NCI-H2227 (cell line): ENCODE results near the gene SHF.
A peak's percentile ranks its signal among the peaks of the same experiment; 100 is the strongest.
"Not testable (repeated sequence)": the region's sequence is repeated elsewhere in the genome, so short reads cannot be mapped to it uniquely, and the experiment has no call there.

Experiments used
- DNase-seq: peaks from one replicate; lab custom pipeline; 2025; ENCODE audit not compliant: unreplicated experiment; lab: John Stamatoyannopoulos, UW

Gene SHF

DNA sequence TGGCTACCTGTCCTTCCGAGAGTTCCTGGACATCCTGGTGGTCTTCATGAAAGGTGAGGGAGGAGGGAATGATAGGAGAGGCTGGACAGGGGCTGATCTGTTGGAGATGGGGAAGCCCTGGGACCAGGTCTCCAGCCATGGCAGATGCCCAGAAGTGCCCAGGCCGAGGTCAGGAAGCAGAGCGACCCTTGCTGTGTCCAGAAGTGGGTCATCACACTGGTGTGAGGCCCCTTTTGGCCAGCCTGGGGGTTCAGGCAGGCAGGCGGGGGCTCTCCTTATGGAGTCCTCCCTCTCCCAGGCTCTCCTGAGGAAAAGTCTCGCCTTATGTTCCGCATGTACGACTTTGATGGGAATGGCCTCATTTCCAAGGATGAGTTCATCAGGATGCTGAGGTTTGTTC lies 40.2 kb downstream of the SHF start:
- no peak for DNase-seq

DNA sequence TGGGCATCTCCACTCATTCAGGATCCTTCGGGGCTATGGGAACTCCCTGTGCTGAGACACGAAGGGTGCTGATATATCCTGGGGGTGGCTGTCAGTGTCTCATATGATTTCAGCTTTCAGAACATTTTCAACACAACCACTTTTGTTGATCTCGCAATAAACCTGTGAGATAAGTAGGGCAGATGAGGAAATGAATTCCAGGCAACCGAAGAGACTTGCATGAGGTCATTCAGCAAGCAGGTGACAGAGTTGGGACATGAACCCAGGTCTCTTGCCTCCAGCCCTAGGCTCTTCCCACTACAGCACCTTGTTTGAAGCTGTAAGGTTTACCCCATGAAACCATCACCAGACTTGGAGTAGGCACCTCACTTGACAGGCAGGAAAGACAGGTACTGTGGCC lies 41.4 kb downstream of the SHF start:
- no peak for DNase-seq

DNA sequence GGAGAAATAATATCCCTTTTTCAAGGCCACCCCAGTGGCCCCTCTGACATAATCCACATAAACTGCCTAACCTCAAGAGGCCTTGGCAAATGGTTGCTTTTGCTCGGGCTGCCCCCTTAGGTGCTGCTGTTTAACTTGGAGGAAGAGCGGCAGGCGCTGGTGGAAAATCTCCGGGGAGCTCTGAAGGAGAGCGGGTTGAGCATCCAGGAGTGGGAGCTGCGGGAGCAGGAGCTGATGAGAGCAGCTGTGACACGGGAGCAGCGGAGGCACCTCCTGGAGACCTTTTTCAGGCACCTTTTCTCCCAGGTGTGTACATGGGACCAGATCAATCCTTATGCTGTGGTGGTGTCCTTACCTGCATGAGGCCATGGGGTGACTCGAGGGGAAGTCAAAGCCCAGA lies 43.0 kb downstream of the SHF start:
- DNase-seq, result no peak

DNA sequence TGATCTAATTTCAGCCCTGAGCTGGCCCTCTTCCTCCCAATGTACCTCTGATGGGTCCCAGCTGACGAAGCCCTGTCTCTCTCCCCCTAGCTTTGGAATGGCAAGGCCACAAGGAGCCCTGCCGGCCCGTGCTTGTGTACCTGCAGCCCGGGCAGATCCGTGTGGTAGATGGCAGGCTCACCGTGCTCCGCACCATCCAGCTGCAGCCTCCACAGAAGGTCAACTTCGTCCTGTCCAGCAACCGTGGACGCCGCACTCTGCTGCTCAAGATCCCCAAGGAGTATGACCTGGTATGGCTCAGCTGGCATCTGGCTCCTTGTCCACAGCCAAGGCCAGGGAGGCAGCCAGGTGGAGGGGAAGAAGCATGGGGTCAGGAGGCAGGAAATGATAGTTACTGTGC lies 43.8 kb downstream of the SHF start:
- no peak for DNase-seq

DNA sequence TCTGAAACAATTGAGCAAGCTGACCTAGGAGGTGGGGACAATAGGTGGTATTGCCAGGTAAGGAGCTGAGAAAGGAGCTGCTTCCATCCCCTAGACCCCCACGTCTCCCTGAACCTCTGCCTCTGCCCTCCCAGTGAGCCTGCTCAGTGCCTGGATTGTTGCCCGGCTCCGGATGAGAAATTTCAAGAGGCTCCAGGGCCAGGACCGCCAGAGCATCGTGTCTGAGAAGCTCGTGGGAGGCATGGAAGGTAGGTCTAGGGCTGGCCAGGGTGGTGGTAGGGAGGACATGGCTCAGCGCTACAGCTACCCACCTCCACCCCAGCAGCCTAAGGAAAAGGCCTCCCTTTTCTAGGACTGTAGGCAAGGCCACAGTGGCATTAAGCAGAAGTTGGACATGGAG lies 44.7 kb downstream of the SHF start:
- DNase-seq, result no peak

DNA sequence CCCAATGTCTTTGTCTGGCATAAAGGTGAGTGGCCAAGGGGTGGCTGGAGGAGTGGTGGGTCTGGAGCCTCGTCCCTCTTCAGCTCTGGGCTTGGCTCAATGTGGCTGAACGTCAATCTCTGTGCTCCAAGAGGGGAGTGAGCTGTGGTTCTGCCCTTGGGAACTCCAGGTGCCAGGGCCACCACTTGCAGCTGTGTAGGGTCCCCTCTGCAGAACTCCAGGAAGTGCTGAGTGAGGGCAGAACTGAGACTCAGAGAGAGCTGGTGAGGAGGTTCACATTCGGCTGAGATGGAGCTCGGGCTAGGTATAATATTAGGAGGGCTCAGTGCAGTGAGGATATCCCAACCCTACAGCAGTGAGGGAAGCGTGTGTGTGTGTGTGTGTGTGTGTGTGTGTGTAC lies 46.4 kb downstream of the SHF start:
- no peak for DNase-seq

DNA sequence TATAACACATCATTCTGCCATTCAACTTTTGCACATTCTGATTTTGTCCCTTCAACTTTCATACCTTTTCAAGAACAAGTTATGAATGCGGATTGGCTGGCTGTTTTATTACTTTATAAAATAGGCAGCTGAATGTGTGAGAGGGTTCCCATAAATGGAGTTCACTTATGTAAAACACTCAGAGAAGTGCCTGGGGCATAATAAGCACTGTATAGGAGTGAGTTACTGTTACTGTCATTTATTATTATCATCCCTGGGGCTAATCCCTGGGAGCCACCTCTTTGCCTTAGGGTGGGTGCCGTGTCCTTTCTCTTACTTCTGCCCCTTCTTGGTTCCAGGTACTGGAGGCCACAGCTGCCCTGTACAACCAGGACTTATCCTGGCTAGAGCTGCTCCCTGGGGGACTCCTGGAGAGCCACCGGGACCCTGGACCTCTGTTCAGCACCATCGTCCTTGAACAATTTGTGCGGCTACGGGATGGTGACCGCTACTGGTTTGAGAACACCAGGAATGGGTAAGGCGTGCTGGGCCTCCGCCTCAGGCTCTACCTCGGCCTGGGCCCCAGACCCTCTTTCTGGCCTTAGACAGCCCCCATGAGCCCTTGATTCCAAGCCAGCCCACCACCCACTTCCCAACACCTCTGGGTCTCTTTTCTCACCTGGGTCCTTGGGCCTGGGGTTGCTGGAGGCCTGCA lies 47.1 kb downstream of the SHF start:
- no peak for DNase-seq

DNA sequence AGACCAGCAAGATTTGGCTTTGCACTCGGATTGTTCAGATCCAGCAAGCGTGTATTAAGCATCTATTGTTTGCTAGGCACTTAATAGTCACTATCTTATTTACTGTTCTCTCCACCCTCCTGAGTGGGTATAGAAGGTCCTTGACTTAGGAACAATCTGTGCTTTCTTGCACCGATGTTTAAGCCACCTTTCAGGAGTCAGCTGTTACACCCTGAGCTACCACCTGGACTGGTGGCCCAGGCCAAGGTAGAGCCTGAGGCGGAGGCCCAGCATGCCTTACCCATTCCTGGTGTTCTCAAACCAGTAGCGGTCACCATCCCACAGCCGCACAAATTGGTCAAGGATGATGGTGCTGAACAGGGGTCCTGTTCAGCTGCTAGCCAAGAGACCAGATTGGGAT lies 48.0 kb downstream of the SHF start:
- DNase-seq, result no peak

DNA sequence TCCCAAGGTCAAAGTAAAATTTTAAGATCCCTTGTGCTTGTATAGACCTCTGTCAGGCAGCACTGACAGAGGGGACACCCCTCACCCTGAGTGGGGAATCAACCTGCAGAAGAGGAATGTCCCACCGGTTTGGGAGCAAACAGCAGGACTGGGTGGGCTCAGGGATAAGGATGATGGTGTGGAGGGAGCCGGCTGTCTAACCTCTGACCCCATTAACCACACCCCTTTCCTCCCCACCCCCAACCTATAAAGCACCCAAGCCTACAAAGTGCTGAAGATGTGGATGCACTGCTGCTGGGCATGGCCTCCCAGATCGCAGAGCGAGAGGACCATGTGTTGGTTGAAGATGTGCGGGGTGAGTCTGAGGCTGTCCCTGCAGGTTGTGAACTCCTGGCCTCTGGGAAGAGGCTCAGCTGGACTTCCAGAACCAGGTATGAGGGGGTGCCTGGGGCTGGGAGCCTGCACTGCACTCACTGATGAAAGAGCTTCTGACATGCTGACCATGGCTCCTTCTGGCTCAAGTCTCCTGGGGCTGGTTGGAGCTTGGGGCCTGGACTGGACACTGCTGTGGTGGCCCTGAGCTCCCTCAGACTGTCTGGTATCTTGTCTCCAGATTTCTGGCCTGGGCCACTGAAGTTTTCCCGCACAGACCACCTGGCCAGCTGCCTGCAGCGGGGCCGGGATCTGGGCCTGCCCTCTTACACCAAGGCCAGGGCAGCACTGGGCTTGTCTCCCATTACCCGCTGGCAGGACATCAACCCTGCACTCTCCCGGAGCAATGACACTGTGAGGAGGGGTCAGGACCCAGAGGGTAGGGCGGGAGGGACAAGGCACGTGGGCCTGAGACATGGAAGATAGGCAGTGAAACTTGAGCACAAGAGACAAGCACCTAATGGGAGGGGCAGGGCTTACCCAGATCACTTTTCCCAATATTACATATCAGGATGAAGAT lies 48.7 kb downstream of the SHF start:
- DNase-seq, result no peak

DNA sequence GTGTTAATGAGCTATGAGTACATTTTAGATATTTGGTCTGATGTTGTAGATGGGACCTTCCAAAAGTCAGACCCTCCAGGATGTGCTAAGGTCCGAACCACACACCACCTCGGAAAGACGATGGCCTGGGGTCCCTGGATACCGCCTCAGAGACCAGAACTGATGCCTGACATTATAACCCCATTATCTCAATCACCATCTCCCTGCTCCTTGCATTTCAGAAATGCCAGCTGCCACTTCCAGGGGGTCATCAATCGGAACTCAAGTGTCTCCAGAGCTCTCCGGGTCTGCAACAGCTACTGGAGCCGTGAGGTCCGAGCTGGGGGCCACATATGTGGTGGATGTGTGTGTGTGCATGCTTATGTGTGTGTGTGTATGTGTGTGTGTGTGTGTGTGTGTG lies 50.1 kb downstream of the SHF start:
- DNase-seq, result no peak

DNA sequence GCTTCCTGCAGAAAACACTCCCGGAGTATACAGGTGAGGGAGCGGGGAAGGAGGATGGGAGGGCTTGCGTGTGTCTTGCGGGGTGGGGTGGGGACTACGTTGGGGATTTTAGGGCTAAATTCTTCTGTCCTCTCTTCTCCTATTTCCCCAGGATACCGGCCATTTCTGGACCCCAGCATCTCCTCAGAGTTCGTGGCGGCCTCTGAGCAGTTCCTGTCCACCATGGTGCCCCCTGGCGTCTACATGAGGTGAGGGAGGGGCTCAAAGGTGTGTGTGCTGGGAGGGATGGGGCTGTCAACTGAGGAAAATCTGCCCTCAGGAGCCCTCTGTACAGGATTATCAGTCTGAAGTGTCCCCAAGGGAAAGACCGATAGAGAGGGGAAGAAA lies 51.4 kb downstream of the SHF start:
- DNase-seq, result no peak

DNA sequence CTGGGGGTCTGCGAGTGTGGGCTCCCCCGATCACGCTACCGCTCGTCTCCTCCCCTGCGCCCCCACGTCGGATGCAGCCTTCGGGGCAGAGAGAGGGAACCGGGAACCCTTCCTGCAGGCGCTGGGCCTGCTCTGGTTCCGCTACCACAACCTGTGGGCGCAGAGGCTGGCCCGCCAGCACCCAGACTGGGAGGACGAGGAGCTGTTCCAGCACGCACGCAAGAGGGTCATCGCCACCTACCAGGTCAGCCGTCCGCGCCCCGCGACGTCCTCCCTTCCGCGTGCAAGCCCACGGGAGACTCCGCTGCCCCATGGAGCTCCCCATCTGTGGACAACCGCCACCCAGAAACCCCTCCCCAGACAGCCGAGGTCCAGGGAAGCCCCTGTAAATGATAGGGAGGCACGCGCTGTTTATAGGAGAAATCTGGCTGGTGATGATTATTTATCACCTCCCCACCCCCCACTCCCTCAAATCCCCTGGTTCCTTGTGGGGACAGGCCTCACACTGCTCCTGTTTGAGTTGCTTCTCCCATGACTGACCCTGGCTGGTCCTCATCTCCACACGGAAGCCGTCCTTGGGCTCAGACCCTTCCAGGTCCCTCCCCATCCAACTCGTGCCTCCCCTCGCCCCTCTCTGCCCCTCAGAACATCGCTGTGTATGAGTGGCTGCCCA lies 51.9 kb downstream of the SHF start:
- DNase-seq, result not testable (repeated sequence)

DNA sequence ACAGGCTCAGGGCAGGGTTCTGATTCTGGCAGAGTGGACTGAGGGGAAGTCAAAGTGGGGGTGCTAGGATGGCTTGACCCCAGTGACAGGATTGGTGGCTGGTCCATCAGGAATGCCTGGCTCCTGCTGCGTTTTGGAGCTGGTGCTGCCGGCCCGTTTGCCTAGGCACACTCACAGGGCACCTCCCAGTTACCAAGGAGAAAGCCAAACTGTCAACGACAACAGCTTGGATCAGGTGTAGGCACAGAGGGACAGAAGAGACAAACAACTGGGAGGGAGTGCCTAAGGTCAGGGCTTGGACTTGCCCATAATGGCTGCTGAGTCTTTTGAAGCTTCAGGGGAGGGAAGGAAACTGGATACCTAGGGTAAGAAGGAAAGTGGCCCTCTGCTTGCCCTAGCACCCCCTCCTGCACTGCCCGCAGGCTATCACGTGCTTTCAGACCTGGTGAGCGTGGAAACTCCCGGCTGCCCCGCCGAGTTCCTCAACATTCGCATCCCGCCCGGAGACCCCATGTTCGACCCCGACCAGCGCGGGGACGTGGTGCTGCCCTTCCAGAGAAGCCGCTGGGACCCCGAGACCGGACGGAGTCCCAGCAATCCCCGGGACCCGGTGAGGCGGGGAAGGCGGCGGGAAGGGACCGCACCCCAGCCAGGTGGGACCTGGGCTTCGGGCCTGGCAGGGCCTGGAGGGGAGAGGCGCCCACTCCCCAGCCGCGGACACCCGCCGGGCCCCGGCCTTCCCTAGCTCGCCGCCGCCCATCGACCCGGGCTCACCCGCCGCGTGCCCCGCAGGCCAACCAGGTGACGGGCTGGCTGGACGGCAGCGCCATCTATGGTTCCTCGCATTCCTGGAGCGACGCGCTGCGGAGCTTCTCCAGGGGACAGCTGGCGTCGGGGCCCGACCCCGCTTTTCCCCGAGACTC lies 52.8 kb downstream of the SHF start:
- no peak for DNase-seq

DNA sequence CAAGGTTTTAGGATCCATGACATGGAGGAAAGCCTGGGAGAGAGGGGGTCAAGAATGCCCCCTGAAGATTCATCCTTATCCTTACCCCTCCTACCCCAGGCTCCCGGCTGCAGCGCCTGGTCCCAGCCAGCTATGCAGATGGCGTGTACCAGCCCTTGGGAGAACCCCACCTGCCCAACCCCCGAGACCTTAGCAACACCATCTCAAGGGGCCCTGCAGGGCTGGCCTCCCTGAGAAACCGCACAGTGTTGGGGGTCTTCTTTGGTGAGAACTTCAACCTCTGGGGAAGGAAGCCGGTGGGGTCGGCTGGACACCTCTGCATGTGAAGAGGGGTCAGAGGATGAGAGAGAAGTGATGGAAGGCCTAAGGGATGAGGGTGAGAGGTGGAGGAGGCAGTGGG lies 53.7 kb downstream of the SHF start:
- DNase-seq, result no peak

DNA sequence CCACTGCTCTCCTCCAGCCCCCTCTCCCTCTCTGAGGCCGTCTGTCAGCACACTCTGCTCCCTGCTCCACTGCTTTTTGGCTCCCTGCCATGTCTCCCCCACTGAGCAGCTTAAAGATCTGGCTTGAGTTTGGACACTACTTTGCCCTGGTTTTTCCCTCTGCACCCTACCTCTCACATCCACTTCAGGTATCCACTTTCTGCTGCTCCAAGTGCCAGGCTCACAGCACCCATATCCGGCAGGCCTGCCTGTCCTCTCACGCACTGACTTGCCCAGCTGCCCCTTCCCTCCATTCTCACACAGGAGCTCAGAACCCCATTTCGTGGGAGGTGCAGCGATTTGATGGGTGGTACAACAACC lies 54.2 kb downstream of the SHF start:
- DNase-seq, result no peak

DNA sequence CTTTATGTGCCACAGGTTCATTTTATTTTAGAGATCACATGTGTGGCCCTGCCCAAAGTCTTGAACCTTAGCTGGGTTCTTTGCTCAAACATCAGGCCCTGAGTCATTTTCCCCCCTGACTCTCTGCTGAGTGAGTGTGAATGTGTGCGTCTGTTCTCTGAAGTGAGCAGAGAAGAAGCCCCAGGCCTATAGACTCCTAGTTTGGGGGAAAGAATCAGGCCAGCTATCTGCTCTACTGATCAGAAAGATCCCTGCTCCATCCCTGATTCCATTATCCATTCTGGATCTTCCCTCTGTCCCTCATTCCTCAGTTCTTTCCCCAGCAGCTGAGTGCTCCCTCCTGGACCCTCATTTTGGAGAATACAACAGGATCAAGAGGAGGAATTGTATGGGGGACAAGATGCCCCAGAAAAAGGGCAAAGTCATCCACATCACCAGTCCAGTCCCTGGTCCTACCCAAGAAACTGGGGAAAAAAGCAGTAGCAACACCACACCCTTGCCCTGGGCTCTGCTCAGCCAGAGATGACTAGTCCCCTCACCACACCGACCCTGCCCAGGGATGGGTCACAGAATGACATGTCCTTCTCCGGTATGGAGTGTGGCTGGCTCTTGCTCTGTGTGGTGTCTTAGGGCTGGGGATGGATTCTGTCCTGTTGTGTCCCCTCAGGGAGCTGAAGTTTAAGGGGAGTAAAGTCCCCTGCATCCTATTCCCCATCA lies 54.8 kb downstream of the SHF start:
- no peak for DNase-seq

DNA sequence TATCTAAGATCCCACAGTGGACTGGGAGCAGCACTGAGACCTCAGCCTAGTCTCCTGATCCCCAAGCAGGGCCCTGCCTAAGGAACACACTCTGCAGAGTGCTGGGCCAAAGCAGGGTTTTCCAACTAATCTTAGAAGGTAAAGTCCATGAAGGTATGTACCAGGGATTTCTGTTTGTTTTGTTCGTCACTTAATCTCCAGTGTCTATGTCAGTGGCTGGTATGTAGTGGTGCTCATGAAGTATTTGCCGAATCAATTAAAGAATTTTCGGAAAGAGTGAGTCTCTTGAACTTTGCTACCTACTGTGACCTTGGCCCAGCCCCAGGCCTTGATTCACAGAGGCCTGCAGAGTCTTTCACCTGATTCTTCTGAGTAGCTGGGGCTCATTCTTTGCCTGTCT lies 56.3 kb downstream of the SHF start:
- DNase-seq, result no peak

DNA sequence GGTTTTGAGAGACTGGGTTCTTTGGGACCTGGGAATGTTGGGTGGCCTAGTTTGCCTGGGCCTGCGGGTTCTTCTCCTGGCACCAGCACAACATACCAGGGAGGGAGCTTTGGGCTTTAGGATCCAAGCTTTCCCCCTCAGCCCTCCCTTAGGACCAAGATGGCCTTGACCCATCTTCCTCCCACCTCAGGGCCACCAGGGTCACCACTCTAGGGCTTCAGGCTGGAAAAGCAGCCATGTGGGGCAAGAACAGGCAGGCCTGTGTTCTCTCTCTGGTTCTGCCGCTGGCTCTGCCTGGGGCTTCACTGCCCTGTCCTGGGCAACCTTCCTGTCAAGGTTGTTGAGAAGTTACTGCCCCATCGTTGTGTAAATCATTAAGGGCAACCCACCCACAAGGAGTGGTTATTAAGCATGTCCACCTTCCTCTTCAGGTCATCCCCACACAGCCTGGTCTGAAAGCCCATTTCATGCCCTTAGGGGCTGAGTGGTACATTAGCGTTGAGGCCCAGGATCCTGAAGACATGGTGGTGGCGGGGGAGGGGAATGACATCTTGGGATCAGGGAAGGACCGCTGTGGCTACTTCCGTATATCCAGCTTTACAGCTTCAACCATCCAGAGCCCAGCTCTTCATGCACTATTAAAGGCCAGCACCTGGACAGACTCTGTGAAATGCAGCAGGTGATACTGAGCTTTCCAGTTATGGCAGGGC lies 57.3 kb downstream of the SHF start:
- no peak for DNase-seq

DNA sequence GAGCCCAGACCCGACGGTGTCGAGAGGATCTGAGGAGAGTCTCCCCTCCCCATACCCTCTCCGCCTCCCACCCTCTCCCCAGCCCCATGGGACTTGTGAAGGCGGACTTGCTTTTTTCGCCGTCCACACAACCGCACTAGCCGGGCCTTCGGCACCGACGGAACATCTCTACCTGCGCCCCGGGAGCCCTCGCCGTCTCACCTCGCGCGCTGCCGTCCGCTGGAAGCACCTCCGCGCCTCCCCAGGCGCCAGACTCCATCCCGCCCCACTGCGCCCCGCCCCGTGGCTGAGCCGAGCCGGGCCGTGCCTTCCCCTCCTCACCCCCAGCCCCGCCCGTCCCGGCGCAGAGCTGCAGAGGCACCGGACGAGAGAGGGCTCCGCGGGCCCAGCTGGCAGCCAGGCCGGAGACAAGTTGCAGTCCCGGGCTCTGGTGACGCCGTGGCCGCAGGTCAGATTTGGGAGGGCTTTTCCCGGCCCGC lies 58.1 kb downstream of the SHF start, which contains the start of the genes DUOX1 and DUOXA1:
Gene DUOX1, plus strand, starts transcription at position 344 of the 479 bp plus-strand sequence. CDS start 1,973 bp downstream, outside the sequence.
Gene DUOXA1, minus strand, starts transcription at position 229 of the 479 bp plus-strand sequence. CDS start 6,865 bp downstream, outside the sequence.
- DNase-seq, result peak; percentile 46
